K562 (cell line): ENCODE results near the gene DUS3L. TPM values are rescaled to one million over a fixed set of nuclear protein-coding genes. Genes with fewer than 3 reads are reported as not detected.
A peak's percentile ranks its signal among the peaks of the same experiment; 100 is the strongest.

Experiments used
- ATAC-seq: fragments of 200-7000 bp; cut with Tn5 transposase; 3 replicates; pipeline ENCODE4 v1.9.1; 2020; ENCODE audit warnings: moderate library complexity
- BruUV-seq: library from RNA; stranded (reverse); fragments of 400-500 nt; replicated peaks from 2 replicates; lab custom pipeline; 2021; lab: Mats Ljungman, UMichigan
- CTCF ChIA-PET: fragments of 300-600 bp; formaldehyde crosslinking; extraction: SDS; loops from one replicate; lab custom pipeline; 2021; ENCODE audit warnings: low intra/inter-chr PET ratio; lab: Yijun Ruan, JAX
- POLR2A ChIA-PET: fragments of 300-600, 350-650 bp; sonication (Branson Sonifier 250); formaldehyde crosslinking; extraction: SDS; loops from one replicate; lab custom pipeline; 2021; ENCODE audit warnings: antibody characterized with exemption, inconsistent platforms; lab: Yijun Ruan, JAX
- DNase-seq, 4 experiments: peaks; one replicate each; pipeline versions ENCODE4 v3.0.0 to v3.0.0-alpha.2; 2011 to 2018; ENCODE audit warnings: low spot score in 3 of 4, mixed read lengths in 3 of 4; ENCODE audit errors: extremely low read depth in 1 of 4
- FAIRE-seq: peaks from 2 replicates; lab custom pipeline; 2011; peaks lifted over from hg19 to GRCh38; lab: Jason Lieb, UNC
- H2AFZ ChIP-seq: 2 replicates; pipeline ENCODE4 v1.6.0; 2011; ENCODE audit warnings: low read depth, low read length, control low read depth, inconsistent platforms
- H3K27ac ChIP-seq: fragments of 200-600 bp; 3 replicates; pipeline ENCODE4 v1.8.0; 2011; ENCODE audit warnings: low read depth, mild to moderate bottlenecking, control low read depth, inconsistent platforms, low read length, moderate library complexity, mixed read lengths; ENCODE audit errors: extremely low read depth
- H3K27me3 ChIP-seq, 2 experiments: fragments of 300-600 bp in 1 of 2; 2 replicates in 1 of 2; 3 replicates in 1 of 2; pipeline versions ENCODE4 v1.6.0 to v1.8.0; 2011; ENCODE audit warnings: inconsistent platforms in 2 of 2, low read length in 2 of 2, mild to moderate bottlenecking in 1 of 2, mixed read lengths in 1 of 2, moderate library complexity in 1 of 2; ENCODE audit not compliant: control insufficient read depth in 2 of 2, insufficient read depth in 2 of 2
- H3K36me3 ChIP-seq: fragments of 300-600 bp; 3 replicates; pipeline ENCODE4 v1.8.0; 2011; ENCODE audit warnings: mild to moderate bottlenecking, low read length, inconsistent platforms; ENCODE audit not compliant: control insufficient read depth, insufficient read depth
- H3K4me1 ChIP-seq, 2 experiments: fragments of 200-600 bp in 1 of 2; replicated peaks in 1 of 2; 2 replicates in 1 of 2; 3 replicates in 1 of 2; pipeline versions ENCODE4 v1.5.1 to v1.8.0; 2011; ENCODE audit warnings: inconsistent platforms in 2 of 2, low read length in 2 of 2, mild to moderate bottlenecking in 1 of 2, mixed read lengths in 1 of 2, moderate library complexity in 1 of 2; ENCODE audit not compliant: control insufficient read depth in 2 of 2, insufficient read depth in 2 of 2
- H3K4me2 ChIP-seq: 2 replicates; pipeline ENCODE4 v1.6.1; 2011; ENCODE audit warnings: low read length, control low read depth, inconsistent platforms, mixed read lengths; ENCODE audit not compliant: insufficient read depth
- H3K4me3 ChIP-seq: fragments of 200-600 bp; sonication (generic), shearing (Covaris generic); 2 replicates; pipeline ENCODE4 v1.5.1; 2016; ENCODE audit warnings: control low read depth, inconsistent platforms
- H3K79me2 ChIP-seq: fragments of 200-600 bp; 3 replicates; pipeline ENCODE4 v1.8.0; 2011; ENCODE audit warnings: low read length, inconsistent platforms; ENCODE audit not compliant: control insufficient read depth, insufficient read depth
- H3K9ac ChIP-seq, 2 experiments: 2 replicates each; pipeline versions ENCODE4 v1.6.0 to v1.6.1; 2011; ENCODE audit warnings: low read depth in 2 of 2, low read length in 2 of 2, control low read depth in 1 of 2, inconsistent platforms in 1 of 2, mild to moderate bottlenecking in 1 of 2, mixed read lengths in 1 of 2; ENCODE audit not compliant: insufficient read depth in 1 of 2
- H3K9me1 ChIP-seq: one replicate; pipeline ENCODE4 v1.6.0; 2011; ENCODE audit warnings: inconsistent platforms, mild to moderate bottlenecking, low read length, moderate library complexity; ENCODE audit not compliant: control insufficient read depth, insufficient read depth
- H3K9me3 ChIP-seq: replicated peaks from 2 replicates; pipeline ENCODE4 v1.5.1; 2011; ENCODE audit warnings: low read depth, low read length, inconsistent platforms; ENCODE audit not compliant: control insufficient read depth, insufficient read depth
- H4K20me1 ChIP-seq: replicated peaks from 2 replicates; pipeline ENCODE4 v1.6.1; 2011; ENCODE audit warnings: low read length, inconsistent platforms, mixed read lengths; ENCODE audit not compliant: control insufficient read depth, insufficient read depth
- CAMTA2 ChIP-seq: fragments of 250-450 bp; sonication (Bioruptor Pico); conservative IDR thresholded peaks from 2 replicates; pipeline ENCODE4 v1.5.1; 2022
- CBX1 ChIP-seq: sonication (generic); IDR thresholded peaks from 2 replicates; pipeline ENCODE4 v1.6.1; 2016; ENCODE audit warnings: antibody characterized with exemption, low read depth, mild to moderate bottlenecking
- KDM1A ChIP-seq, 2 experiments: fragments of 450-650 bp; IDR thresholded peaks; 2 replicates each; pipeline ENCODE4 v1.6.1; 2016; ENCODE audit warnings: mild to moderate bottlenecking in 2 of 2
- NR4A1 ChIP-seq, 2 experiments: fragments of 250-450 bp in 1 of 2; fragments of 450-650 bp in 1 of 2; sonication (Bioruptor Pico) in 1 of 2; IDR thresholded peaks; 2 replicates each; pipeline versions ENCODE4 v1.4.0 to v1.6.1; 2016 to 2020; ENCODE audit warnings: mild to moderate bottlenecking in 2 of 2, missing compliant biosample characterization in 1 of 2, missing genetic modification characterization in 1 of 2, moderate library complexity in 1 of 2
- PML ChIP-seq: IDR thresholded peaks from 2 replicates; pipeline ENCODE4 v1.6.1; 2012; ENCODE audit warnings: low read length, inconsistent platforms
- POLR2A ChIP-seq: fragments of 450-650 bp; conservative IDR thresholded peaks from 2 replicates; pipeline ENCODE4 v1.6.1; 2016
- POLR2AphosphoS5 ChIP-seq: IDR thresholded peaks from 2 replicates; pipeline ENCODE4 v1.6.1; 2011; ENCODE audit warnings: mild to moderate bottlenecking, low read depth, low read length, moderate library complexity; ENCODE audit not compliant: control insufficient read depth, insufficient read depth
- TEAD4 ChIP-seq, 2 experiments: sonication (generic) in 1 of 2; formaldehyde crosslinking in 1 of 2; IDR thresholded peaks; 2 replicates each; pipeline versions ENCODE4 v1.6.1 to v1.8.0; 2012 to 2022; ENCODE audit warnings: borderline replicate concordance in 1 of 2, inconsistent platforms in 1 of 2, low read length in 1 of 2, mild to moderate bottlenecking in 1 of 2, missing genetic modification reagents in 1 of 2
- XRCC4 ChIP-seq: IDR thresholded peaks from one replicate; pipeline ENCODE4 v1.6.1; 2011; ENCODE audit not compliant: insufficient read depth, insufficient read length; ENCODE audit errors: extremely low read depth
- ZNF24 ChIP-seq: fragments of 450-650 bp; IDR thresholded peaks from 2 replicates; pipeline ENCODE4 v1.6.1; 2016
- ZNF79 ChIP-seq: fragments of 250-450 bp; sonication (Bioruptor Pico); IDR thresholded peaks from 2 replicates; pipeline ENCODE4 v1.4.0; 2020; ENCODE audit warnings: low read depth, mild to moderate bottlenecking, moderate library complexity
- WGBS: fragments of 100-300 bp; shearing (Covaris generic); methylation state at CpG from one replicate; pipeline ENCODE4 v1.1.6; 2016; ENCODE audit warnings: low coverage, mixed read lengths; ENCODE audit not compliant: insufficient coverage; ENCODE audit errors: missing lambda C conversion rate; 5-methylcytosine and 5-hydroxymethylcytosine counted together
- in situ Hi-C: fragments of 300-500 bp; cut with MboI; formaldehyde crosslinking; loops from 4 replicates; pipeline ENCODE4 v1.15.0; 2018; ENCODE audit warnings: inconsistent platforms, mixed read lengths
- intact Hi-C: fragments of 100-400 bp; cut with micrococcal nuclease; formaldehyde crosslinking; loops from 2 replicates; pipeline ENCODE4 v1.14.2; 2022
- polyA plus RNA-seq, 8 experiments: library from polyadenylated mRNA; depleted of rRNA in 4 of 8; stranded (reverse) in 5 of 8; unstranded in 3 of 8; fragments of >200 nt; fragmentation: Nextera tagmentation in 2 of 8; fragmentation: Illumina TruSeq in 1 of 8; extraction: Ambion mirVana in 2 of 8; extraction: Trizol in 1 of 8; gene quantifications; 2 replicates each; pipeline versions ENCODE4 v1.2.1 to v1.2.3, GENCODE V29; 2011 to 2014; ENCODE audit warnings: inconsistent platforms in 1 of 8, missing spikeins in 1 of 8
- total RNA-seq, 7 experiments: library from RNA; depleted of rRNA in 6 of 7; stranded (reverse); fragments of >200 nt in 6 of 7; fragmentation: Illumina TruSeq in 2 of 7; extraction: Trizol in 2 of 7; gene quantifications; 2 replicates each; pipeline versions ENCODE4 v1.2.1 to v1.2.3, GENCODE V29; 2011 to 2021; ENCODE audit warnings: low replicate concordance in 1 of 7
- TF ChIP-seq, protein P1 (sequence below), 2 experiments: IDR thresholded peaks in 1 of 2; conservative IDR thresholded peaks in 1 of 2; 2 replicates each; pipeline ENCODE4 v1.6.1; 2016; ENCODE audit warnings: low read depth in 2 of 2, mild to moderate bottlenecking in 1 of 2, missing compliant biosample characterization in 1 of 2, missing genetic modification characterization in 1 of 2, moderate library complexity in 1 of 2
- TF ChIP-seq, protein P2 (sequence below): sonication (generic); formaldehyde crosslinking; IDR thresholded peaks from 2 replicates; pipeline ENCODE4 v1.8.0; 2022; ENCODE audit warnings: mild to moderate bottlenecking, missing genetic modification reagents
- TF ChIP-seq, protein P3 (sequence below): fragments of 250-450 bp; sonication (Bioruptor Pico); IDR thresholded peaks from 2 replicates; pipeline ENCODE4 v1.4.0; 2020; ENCODE audit warnings: mild to moderate bottlenecking, moderate library complexity, borderline replicate concordance

The DUS3L gene
- total and polyA plus RNA-seq, 9 of the 15 experiments (the other 6 are each of a cell fraction or from before 2014, with no cell fraction given): 1.7 to 102 (median 77.5) TPM

DNA sequence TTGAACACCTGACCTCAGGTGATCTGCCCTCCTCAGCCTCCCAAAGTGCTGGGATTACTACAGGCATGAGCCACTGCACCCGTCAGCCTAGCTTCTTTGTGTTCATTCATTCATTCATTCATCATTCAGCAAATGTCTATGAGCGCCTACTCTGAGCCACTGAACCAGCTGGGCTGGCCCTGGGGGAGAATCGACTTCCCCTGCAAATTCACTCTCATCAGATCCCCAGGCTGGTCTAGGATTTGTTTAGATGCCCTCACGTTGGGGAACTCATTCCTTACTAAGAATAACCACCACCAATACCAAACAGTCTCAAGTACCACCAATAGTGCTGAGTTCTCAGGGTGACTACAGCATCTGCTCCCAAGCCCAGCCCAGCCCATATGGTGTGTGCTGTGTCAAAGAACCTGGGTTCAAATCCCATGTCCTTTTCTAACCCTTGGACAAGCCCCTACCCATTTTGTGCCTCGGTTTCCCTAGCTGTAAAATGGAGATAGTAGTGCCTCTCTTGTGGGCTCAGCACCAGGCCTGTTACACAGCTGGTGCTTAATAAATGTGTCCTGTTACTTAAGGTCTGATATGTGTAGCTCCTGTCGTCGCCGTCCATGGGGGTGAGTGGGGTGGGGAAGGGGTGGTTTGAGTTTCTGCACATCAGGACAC is 30.7 kb upstream of the DUS3L start:
- no peak for FAIRE-seq
- no peak overlapping the region; a peak in 1 of 4 replicates for H3K9ac ChIP-seq
- no peak overlapping the region for H3K4me3 ChIP-seq
- H2AFZ ChIP-seq: no peak overlapping the region
- DNase-seq: no peak
- H3K27me3 ChIP-seq: no peaks in the 10 kb centered on the region
- intact Hi-C loops: loop anchor here (2.0 kb wide), 1 partner anchor 17 kb away; the partner anchor contains the start of gene NRTN
- BruUV-seq: no TSS peak
- ATAC-seq: no peak
- no peak overlapping the region for H3K27ac ChIP-seq
- no peaks in the 10 kb centered on the region for H3K79me2 ChIP-seq
- in situ Hi-C loops: no loop called here
- H3K9me1 ChIP-seq: no peaks in the 10 kb centered on the region
- no peaks in the 10 kb centered on the region for H3K9me3 ChIP-seq
- WGBS: 17% methylated on average over 8 of the region's 8 CpGs
- H3K4me1 ChIP-seq: peaks cover 0 to 33% of the 10 kb centered on the region in 2 experiments; a peak in 3 of 5 replicates
- H3K4me2 ChIP-seq: no peak overlapping the region
- ChIA-PET POLR2A (interaction anchor here (0.6 to 1.2 kb wide), 4 partner anchors 10 to 44 kb away, joined by 3 to 4 read pairs (median 3); no protein-coding TSS in a partner anchor), CTCF (interaction anchor here (3.3 kb wide), 1 partner anchor 17 kb away, joined by 20 read pairs; the partner anchor contains the start of gene NRTN)
- H4K20me1 ChIP-seq: no peaks in the 10 kb centered on the region
- H3K36me3 ChIP-seq: no peaks in the 10 kb centered on the region
- TF ChIP-seq, protein P1, sequence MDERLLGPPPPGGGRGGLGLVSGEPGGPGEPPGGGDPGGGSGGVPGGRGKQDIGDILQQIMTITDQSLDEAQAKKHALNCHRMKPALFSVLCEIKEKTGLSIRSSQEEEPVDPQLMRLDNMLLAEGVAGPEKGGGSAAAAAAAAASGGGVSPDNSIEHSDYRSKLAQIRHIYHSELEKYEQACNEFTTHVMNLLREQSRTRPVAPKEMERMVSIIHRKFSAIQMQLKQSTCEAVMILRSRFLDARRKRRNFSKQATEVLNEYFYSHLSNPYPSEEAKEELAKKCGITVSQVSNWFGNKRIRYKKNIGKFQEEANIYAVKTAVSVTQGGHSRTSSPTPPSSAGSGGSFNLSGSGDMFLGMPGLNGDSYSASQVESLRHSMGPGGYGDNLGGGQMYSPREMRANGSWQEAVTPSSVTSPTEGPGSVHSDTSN (CRISPR knock-in tag; IDR thresholded peaks at IDR 0.05; ENCODE audit: low read depth): no peak
- TF ChIP-seq, protein P1 (tag; conservative IDR thresholded peaks at IDR 0.05; ENCODE audit: low read depth): no peak
- TF ChIP-seq TEAD4 (IDR thresholded peaks at IDR 0.05; ENCODE audit: low read length): 0 out of 2 replicates have a peak, but pooled peaks have one; percentile 16
- TF ChIP-seq TEAD4 (CRISPR knock-in tag; IDR thresholded peaks at IDR 0.05; ENCODE audit: borderline replicate concordance): no peak
- TF ChIP-seq POLR2AphosphoS5: peak; percentile 69; the same call in 1 of the 2 replicates
- TF ChIP-seq CAMTA2 (CRISPR knock-in tag): no peak
- TF ChIP-seq ZNF79: no peak
- TF ChIP-seq, protein P2, sequence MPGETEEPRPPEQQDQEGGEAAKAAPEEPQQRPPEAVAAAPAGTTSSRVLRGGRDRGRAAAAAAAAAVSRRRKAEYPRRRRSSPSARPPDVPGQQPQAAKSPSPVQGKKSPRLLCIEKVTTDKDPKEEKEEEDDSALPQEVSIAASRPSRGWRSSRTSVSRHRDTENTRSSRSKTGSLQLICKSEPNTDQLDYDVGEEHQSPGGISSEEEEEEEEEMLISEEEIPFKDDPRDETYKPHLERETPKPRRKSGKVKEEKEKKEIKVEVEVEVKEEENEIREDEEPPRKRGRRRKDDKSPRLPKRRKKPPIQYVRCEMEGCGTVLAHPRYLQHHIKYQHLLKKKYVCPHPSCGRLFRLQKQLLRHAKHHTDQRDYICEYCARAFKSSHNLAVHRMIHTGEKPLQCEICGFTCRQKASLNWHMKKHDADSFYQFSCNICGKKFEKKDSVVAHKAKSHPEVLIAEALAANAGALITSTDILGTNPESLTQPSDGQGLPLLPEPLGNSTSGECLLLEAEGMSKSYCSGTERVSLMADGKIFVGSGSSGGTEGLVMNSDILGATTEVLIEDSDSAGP (CRISPR knock-in tag): no peak
- no peak for TF ChIP-seq NR4A1 (CRISPR knock-in tag; IDR thresholded peaks at IDR 0.05)
- TF ChIP-seq NR4A1 (tag; IDR thresholded peaks at IDR 0.05): no peak
- TF ChIP-seq, protein P3, sequence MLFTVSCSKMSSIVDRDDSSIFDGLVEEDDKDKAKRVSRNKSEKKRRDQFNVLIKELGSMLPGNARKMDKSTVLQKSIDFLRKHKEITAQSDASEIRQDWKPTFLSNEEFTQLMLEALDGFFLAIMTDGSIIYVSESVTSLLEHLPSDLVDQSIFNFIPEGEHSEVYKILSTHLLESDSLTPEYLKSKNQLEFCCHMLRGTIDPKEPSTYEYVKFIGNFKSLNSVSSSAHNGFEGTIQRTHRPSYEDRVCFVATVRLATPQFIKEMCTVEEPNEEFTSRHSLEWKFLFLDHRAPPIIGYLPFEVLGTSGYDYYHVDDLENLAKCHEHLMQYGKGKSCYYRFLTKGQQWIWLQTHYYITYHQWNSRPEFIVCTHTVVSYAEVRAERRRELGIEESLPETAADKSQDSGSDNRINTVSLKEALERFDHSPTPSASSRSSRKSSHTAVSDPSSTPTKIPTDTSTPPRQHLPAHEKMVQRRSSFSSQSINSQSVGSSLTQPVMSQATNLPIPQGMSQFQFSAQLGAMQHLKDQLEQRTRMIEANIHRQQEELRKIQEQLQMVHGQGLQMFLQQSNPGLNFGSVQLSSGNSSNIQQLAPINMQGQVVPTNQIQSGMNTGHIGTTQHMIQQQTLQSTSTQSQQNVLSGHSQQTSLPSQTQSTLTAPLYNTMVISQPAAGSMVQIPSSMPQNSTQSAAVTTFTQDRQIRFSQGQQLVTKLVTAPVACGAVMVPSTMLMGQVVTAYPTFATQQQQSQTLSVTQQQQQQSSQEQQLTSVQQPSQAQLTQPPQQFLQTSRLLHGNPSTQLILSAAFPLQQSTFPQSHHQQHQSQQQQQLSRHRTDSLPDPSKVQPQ (CRISPR knock-in tag): no peak
- TF ChIP-seq PML: peak; percentile 65; the same call in 1 of the 2 replicates
- TF ChIP-seq ZNF24: peak; percentile 91
- no peak for TF ChIP-seq KDM1A (IDR thresholded peaks at IDR 0.05)
- TF ChIP-seq XRCC4: no peak
- TF ChIP-seq CBX1: peak; percentile 38; the same call in 1 of the 2 replicates
- peak; percentile 72 for TF ChIP-seq POLR2A
